ENCODE results near the gene USPL1.
"Not testable (repeated sequence)": the region's sequence is repeated elsewhere in the genome, so short reads cannot be mapped to it uniquely, and the experiment has no call there.

GRCh38 chr13:30641173-30641572, 23.5 kb downstream of the USPL1 start:
- not testable (repeated sequence) for TF ChIP-seq CTCF, EZH2, EZH2phosphoT487 (IDR thresholded peaks at IDR 0.05)
